Measurements from ENCODE around the gene CDK5RAP1. TPM values are rescaled to one million over a fixed set of nuclear protein-coding genes. Genes with fewer than 3 reads are reported as not detected.

CDK5RAP1 gene
- total RNA-seq, 1 donor from 2014 or later = 50.5 TPM

DNA sequence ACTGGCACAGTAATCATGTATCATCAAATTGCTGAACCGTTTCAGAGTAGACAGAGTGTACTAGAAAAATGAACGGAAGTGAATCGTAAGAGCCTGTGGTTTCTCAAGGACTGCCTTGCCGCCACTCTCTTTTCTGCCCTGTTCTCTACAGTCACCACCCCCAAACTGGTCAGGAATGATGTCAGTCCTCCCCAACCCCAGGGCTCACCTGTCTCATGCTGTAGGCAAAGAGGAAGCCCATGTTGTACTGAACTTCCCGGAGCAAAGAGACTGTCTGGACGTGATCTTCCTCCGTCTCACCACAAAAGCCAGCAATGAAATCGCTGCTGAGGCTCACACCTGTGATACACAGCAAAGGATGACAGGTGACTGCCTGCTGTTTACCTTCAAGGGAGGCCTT is 31.0 kb downstream of the CDK5RAP1 start:
- ATAC-seq (ENCODE audit: low read depth) = no peak
- no peak for TF ChIP-seq CTCF (IDR thresholded peaks at IDR 0.05)
- Mint-ChIP-seq H3K27ac (peak overlapping the region; percentile 6), H3K9me3 (no peaks in the 10 kb centered on the region), H3K4me3 (no peak overlapping the region), H3K36me3 (ENCODE audit: low read depth) (peaks cover 79% of the 10 kb centered on the region), H3K4me1 (peaks cover 2% of the 10 kb centered on the region), H3K27me3 (no peaks in the 10 kb centered on the region)
- POLR2A ChIA-PET = no interaction called here
- no peak for DNase-seq
- intact Hi-C loops (cut with micrococcal nuclease) = no loop called here
- CTCF ChIA-PET = no interaction called here

GRCh38 chr20:33362898-33363297 is 38.4 kb downstream of the CDK5RAP1 start:
- DNase-seq (no peak), ATAC-seq (ENCODE audit: low read depth) (no peak)
- no peak for TF ChIP-seq CTCF (IDR thresholded peaks at IDR 0.05)
- no peak overlapping the region for H3K27ac Mint-ChIP-seq
- intact Hi-C loops (cut with micrococcal nuclease) = no loop called here
- no peaks in the 10 kb centered on the region for H3K9me3 Mint-ChIP-seq
- CTCF ChIA-PET = no interaction called here
- no peaks in the 10 kb centered on the region for H3K4me1 Mint-ChIP-seq
- H3K36me3 Mint-ChIP-seq (ENCODE audit: low read depth) = peaks cover 86% of the 10 kb centered on the region
- H3K27me3 Mint-ChIP-seq = no peaks in the 10 kb centered on the region
- POLR2A ChIA-PET = no interaction called here
- H3K4me3 Mint-ChIP-seq = no peak overlapping the region

DNA sequence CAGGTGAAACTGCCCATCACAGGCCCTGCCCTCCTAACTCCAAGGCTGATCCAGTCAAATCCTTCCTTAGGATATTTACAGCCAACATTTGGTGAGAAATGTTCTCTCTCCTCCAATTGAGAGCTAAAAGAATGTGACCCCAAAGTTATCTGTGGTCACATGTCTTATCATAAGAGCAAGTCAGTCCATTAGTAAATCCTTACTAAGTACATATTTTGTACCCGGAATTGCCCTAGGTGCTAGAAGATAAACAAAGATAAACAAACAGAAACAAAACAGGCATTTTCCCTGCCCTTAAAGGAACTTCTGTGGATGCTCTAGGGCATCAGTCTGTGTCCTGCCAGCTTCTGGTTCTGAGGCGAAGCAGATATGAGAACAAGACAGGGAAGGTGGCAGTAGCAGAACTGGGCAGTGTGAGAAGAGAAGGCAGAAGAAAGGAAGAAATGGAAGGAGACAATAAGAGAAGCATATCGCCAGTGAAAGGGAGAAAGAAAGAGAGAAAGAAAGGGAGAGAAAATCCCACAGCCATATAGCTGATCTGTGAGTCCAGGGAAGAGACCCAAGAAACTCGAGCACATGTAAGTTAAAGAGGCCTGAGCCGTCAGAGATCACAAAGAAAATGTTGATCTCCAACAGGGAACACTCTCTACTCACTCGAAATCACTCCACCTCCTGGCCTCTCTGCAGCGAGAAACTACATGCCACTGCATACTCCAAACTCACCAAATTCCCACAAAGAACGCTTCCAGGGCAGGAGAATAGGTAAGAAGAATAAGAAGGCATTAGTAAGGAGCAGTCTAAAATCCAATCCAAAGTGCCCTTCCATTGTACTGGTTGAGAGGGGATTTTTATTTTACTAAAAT is 41.7 kb downstream of the CDK5RAP1 start:
- TF ChIP-seq CTCF (IDR thresholded peaks at IDR 0.05) = no peak
- POLR2A ChIA-PET = no interaction called here
- intact Hi-C loops (cut with micrococcal nuclease) = no loop called here
- Mint-ChIP-seq H3K27ac (no peak overlapping the region), H3K9me3 (no peaks in the 10 kb centered on the region), H3K27me3 (no peaks in the 10 kb centered on the region), H3K4me3 (no peak overlapping the region), H3K4me1 (no peaks in the 10 kb centered on the region), H3K36me3 (ENCODE audit: low read depth) (peaks cover 78% of the 10 kb centered on the region)
- CTCF ChIA-PET = no interaction called here
- DNase-seq (no peak), ATAC-seq (ENCODE audit: low read depth) (no peak)

DNA sequence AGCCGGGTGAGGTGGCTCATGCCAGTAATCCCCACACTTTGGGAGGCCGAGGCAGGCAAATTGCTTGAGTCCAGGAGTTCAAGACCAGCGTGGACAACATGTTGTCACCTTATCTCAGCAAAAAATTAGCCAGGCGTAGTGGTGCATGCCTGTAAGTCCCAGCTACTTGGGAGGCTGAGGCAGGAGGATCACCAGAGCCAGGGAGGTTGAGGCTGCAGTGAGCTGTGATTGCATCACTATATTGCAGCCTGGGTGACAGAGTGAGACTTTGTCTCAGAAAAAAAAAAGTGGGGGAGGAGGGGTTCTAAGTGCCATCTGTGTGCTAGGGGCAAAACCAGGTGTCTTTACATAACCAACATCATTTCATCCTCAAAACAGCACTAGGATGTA is 48.3 kb downstream of the CDK5RAP1 start:
- Mint-ChIP-seq H3K27me3 (no peaks in the 10 kb centered on the region), H3K9me3 (no peaks in the 10 kb centered on the region), H3K27ac (no peak overlapping the region), H3K4me3 (no peak overlapping the region), H3K4me1 (no peaks in the 10 kb centered on the region), H3K36me3 (ENCODE audit: low read depth) (peaks cover 64% of the 10 kb centered on the region)
- intact Hi-C loops (cut with micrococcal nuclease) = no loop called here
- no peak for TF ChIP-seq CTCF (IDR thresholded peaks at IDR 0.05)
- POLR2A ChIA-PET = no interaction called here
- no peak for DNase-seq
- CTCF ChIA-PET = no interaction called here
- ATAC-seq (ENCODE audit: low read depth) = no peak

- no peak for TF ChIP-seq CTCF (IDR thresholded peaks at IDR 0.05)
- peaks cover 64% of the 10 kb centered on the region for H3K36me3 Mint-ChIP-seq (ENCODE audit: low read depth)
- no peak overlapping the region for H3K4me3 Mint-ChIP-seq
- no peaks in the 10 kb centered on the region for H3K9me3 Mint-ChIP-seq
- no peak overlapping the region for H3K27ac Mint-ChIP-seq
- intact Hi-C loops (cut with micrococcal nuclease) = no loop called here
- no peaks in the 10 kb centered on the region for H3K4me1 Mint-ChIP-seq
- ChIA-PET CTCF (no interaction called here), POLR2A (no interaction called here)
- DNase-seq (no peak), ATAC-seq (ENCODE audit: low read depth) (no peak)
- H3K27me3 Mint-ChIP-seq = no peaks in the 10 kb centered on the region
These were observed 48.9 kb downstream of the CDK5RAP1 start for GRCh38 chr20:33352258-33353012.

Data from activated B cell treated with CpG ODN at 0.5 μM for 24 hours (primary cell).